22Rv1 (cell line): ENCODE data around the gene GGNBP2.

Experiments used
- H3K27ac ChIP-seq: fragments of 450-650 bp; 2 replicates; pipeline ENCODE4 v1.5.1; 2017
- CTCF ChIP-seq: fragments of 450-650 bp; IDR thresholded peaks from 2 replicates; pipeline ENCODE4 v1.5.1; 2017; ENCODE audit warnings: mild to moderate bottlenecking
- ZFX ChIP-seq: fragments of 450-650 bp; IDR thresholded peaks from 2 replicates; pipeline ENCODE4 v1.6.1; 2017; ENCODE audit warnings: antibody characterized with exemption, borderline replicate concordance

The GGNBP2 gene

DNA sequence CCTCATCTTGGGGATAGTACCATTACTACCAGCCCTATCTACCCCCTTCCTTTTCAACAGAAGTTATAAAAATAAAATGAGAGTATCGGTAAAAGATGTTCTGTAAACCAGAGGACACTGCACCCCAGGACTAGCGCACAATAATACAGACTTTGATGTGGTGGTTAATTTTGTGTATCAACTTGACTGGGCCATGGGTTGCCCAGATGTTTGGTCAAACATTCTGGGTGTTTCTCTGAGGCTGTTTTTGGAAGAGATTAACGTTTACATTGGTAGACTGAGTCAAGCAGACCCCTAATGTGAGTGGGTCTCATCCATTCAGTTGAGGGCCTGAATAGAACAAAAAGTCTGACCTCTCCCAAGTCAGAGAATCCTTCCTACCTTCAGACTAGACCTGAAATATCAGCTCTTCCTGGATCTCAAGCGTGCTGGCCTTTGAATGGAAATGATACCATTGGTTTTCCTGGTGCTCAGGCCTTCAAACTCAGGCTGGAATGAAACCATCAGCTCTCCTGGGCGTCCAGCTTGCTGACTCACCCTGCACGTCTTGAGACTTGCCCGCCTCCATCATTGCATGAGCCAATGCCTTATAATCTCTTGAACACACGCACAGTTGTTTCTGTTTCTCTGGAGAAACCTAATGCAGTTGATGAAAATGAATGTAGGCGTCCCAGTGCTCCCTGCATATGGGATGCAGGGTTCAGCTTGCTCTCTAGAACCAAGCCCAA is 66.8 kb downstream of the GGNBP2 start:
- H3K27ac ChIP-seq, result no peak overlapping the region
- TF ChIP-seq ZFX (no peak), CTCF (no peak)

- H3K27ac ChIP-seq, result no peak overlapping the region
- TF ChIP-seq ZFX, result no peak
- no peak for TF ChIP-seq CTCF
These were observed 67.6 kb downstream of the GGNBP2 start for GRCh38 chr17:36612323-36612722.

GRCh38 chr17:36613155-36613554 is 68.4 kb downstream of the GGNBP2 start:
- TF ChIP-seq CTCF, result no peak
- TF ChIP-seq ZFX, result no peak
- no peak overlapping the region for H3K27ac ChIP-seq

DNA sequence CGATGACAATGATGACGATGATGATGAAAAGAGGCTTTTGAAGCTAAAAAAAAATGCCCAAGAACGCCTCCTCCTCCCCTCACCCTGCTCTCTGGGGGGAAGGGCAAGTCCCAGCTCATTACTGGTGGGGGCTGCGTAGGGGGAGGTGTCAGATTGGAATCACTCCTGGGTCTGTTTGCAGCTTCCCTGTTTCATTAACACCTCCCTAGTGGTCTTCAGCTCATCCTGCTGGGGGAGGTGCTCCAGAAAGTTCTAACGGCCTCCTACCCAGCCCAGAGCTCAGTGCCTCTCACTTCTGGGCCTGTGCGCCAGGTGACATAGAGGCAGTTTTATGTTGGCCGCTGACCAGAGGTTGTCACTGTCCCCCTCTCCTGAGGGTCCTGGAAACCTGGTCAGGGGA is 69.4 kb downstream of the GGNBP2 start:
- H3K27ac ChIP-seq, result no peak overlapping the region

DNA sequence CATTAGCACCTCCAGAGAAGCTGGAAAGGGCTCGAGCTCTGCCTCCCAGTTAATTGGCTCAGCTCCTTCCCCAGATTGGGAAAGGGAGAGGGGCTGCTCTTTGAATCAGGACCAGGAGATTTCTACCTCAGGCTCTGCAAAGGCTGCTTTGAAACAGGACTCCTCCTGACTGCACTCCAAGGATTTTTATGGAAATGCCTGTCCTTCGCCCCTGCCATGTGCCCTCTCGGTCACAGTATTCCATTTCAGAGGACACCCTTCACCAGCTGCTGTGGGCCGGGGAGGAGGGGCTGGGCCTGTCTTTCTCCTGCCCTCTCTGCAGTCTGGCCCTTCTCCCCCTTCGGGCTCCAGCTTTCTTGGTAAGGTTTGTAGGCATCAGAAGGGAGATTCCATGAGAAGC is 70.2 kb downstream of the GGNBP2 start:
- no peak for TF ChIP-seq CTCF
- no peak for TF ChIP-seq ZFX
- no peak overlapping the region for H3K27ac ChIP-seq

More for the DNA sequence above, 69.4 kb downstream of the GGNBP2 start:
- TF ChIP-seq ZFX (no peak), CTCF (no peak)

GRCh38 chr17:36616061-36617029 is 71.6 kb downstream of the GGNBP2 start:
- no peak for TF ChIP-seq CTCF
- TF ChIP-seq ZFX, result no peak

DNA sequence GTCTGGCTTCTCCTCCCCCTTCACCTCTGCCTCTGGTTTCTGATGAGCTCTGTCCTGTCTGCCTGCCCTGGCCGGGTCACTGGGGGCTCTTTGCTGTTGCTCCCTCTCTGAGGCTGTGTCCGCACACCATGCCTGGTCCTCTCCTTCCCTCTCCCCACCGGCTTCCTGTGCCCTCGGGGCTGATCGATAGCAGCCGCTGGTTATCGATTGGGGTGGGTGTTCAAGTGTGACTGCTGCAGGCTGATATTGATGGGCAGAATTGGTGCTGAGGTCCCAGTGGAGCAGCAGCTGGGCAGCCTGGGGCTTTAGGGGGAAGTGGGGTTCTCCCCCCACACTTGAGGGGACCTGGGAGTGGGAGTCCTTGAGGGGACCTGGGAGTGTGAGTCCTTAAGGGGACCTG is 73.1 kb downstream of the GGNBP2 start:
- TF ChIP-seq CTCF, result no peak
- TF ChIP-seq ZFX, result no peak
- H3K27ac ChIP-seq, result no peak overlapping the region

More at GRCh38 chr17:36616061-36617029, 71.6 kb downstream of the GGNBP2 start:
- H3K27ac ChIP-seq, result no peak overlapping the region
